Mucosa of gallbladder (tissue), 1 donor: ENCODE data around the gene OR5M8. TPM values are rescaled to one million over a fixed set of nuclear protein-coding genes. Genes with fewer than 3 reads are reported as not detected.
A peak's percentile ranks its signal among the peaks of the same experiment; 100 is the strongest.

Source experiments
- DNase-seq: peaks from one replicate; pipeline ENCODE4 v3.0.0-alpha.2; 2020; ENCODE audit warnings: low spot score
- total RNA-seq: library from RNA; stranded (reverse); gene quantifications from one replicate; pipeline ENCODE4 v1.2.1, GENCODE V29; 2021
- donor health status: DM: no; HTN: no; CAD: no.

The OR5M8 gene
- total RNA-seq: not detected

- no peak for DNase-seq
These were observed at the start of gene OR5M8 for GRCh38 chr11:56491270-56491669. TSS of gene OR5M8 (minus strand) at chr11:56491370. CDS start at chr11:56491370, 0 bp downstream.

DNA sequence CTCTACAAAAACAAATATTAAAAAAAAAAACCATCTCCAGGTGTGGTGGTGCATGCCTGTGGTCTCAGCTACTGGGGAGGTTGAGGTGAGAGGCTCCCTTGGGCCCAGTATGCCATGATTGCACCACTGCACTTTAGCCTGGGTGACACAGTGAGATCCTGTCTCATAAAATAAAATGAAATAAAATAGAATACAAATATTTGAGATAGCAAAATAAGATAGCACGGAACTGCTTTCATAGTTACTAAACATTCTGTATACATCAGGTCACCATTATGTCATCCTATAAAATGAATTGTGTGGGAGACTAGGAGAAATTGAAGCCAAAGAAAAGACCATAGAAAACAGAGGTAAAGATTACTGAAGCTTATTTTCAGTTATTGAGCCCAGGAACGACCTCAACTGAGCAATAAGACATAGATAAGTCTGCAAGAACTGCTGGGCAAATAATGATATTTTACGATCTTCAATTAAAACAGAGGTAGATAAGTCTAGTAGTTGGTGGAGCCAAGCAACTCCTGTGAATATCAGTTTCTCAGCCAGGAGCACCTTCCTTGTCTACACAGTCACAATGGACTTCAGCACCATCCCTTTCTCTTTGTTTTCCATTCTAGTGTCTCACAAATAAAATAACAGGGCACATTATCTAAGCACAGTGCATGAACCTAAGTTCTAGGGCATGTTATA is 42.0 kb upstream of the OR5M8 start:
- DNase-seq: no peak

- no peak for DNase-seq
These were observed 40.7 kb upstream of the OR5M8 start for GRCh38 chr11:56531856-56532255.

- DNase-seq: no peak
These were observed 30.8 kb upstream of the OR5M8 start for GRCh38 chr11:56522008-56522407.

DNA sequence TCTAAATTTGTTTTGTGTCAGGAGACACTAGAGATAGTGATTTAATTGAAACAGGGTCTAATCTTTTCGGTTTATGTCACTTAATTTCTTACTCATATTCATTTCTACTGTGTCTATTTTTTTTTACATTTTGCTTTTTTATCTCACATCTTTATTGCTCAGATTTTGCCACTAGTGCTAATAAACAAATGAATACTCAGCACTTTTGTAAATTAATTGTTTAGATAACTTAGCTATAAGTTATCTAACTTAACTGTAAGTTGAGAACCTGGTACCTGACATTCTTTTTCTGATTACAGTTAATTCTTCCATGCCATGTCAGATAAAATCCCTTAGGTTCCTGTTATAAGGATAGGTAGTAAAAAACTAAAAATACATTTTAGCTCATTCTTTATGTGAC is 22.1 kb upstream of the OR5M8 start:
- DNase-seq: no peak

DNA sequence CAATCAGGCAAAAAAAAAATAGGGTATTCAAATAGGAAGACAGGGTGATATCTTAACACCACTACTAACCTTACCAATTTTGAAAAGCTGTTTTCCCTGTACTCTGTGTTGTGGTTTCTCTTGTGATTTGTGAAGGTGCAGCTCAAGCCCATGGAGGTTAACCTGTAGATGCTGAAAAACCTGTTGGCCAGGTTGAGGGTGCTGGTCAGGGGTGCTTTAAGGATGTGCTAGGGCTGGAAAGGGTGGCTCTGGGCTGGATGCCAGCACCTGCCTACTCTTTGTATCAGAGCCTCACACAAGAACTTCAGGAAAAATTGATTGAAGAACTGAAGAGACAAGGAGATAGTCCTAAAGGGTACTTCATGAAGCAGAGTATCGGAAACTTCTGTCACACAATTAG is 18.3 kb upstream of the OR5M8 start:
- DNase-seq: peak; percentile 77

DNA sequence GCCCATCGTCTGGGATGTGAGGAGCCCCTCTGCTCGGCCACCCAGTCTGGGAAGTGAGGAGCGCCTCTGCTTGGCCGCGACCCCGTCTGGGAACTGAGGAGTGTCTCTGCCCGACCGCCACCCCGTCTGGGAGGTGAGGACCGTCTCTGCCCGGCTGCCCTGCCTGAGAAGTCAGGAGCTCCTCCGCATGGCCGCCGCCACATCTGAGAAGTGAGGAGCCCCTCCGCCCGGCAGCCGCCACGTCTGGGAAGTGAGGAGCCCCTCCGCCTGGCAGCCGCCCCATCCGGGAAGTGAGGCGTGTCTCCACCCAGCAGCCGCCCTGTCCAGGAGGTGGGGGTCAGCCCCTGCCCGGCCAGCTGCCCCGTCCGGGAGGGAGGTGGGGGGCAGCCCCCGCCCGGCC is 5.8 kb upstream of the OR5M8 start:
- no peak for DNase-seq

GRCh38 chr11:56495117-56495516 is 3.9 kb upstream of the OR5M8 start:
- no peak for DNase-seq

- no peak for DNase-seq
These were observed 4.4 kb downstream of the OR5M8 start for GRCh38 chr11:56486801-56487200.

DNA sequence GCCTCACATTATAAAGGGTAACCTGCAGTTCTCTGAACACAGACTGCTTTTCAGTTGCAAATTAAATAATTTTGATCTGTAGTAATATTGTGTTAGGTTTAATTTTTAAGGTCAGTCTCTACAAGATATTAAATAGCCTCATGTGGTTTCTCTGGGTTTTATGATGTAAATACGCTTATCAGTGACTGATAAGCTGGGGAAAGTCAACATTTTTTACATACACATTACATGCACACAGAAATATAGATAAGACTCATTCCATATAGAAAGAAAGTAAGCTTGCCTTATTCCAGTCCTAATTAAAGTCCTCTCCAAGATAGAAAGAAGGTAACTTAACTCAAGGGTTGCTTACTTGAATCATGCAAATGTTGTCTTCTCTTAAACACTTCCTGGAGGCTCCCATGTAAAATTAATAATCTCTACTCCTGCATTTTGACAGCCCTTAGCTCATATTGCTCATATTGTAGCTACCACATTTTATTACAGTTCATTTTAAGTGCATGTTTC is 16.4 kb downstream of the OR5M8 start:
- no peak for DNase-seq

DNA sequence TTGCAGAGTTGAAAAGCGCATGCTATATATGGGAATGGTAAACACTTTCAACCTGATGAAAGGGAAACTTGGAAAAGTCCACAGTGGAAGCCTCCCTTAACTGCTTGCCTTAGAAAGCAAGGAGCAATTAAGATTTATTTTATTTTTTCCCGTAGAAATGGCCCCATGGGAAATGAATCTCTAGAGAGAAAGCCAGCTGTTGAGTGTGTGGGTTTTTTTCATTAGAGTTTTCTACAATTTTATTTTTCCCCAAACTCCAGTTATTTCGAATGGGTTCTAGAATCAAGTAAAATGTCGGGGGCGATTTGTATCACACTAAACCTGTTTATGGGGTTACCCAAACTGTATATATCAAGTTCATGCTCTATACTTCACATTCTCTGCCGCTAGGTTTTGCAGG is 17.9 kb downstream of the OR5M8 start, which contains the start of gene OR5M3:
Gene OR5M3 (minus strand): TSS at position 101 of the 400 bp plus-strand sequence. CDS start 2,855 bp downstream, outside the sequence.
- no peak for DNase-seq

- DNase-seq: no peak
These were observed 34.1 kb downstream of the OR5M8 start for GRCh38 chr11:56457076-56457475.

GRCh38 chr11:56453521-56453920 is 37.6 kb downstream of the OR5M8 start:
- no peak for DNase-seq

Other genes starting within 250 kb of the OR5M8 start
- gene OR5T3, start 239.1 kb downstream of the OR5M8 start, total RNA-seq: not detected
- gene OR5T1, start 217.2 kb downstream of the OR5M8 start, total RNA-seq: not detected
- gene OR8H1, start 199.1 kb downstream of the OR5M8 start, total RNA-seq: not detected
- not detected for gene OR8K3, start 176.2 kb downstream of the OR5M8 start, total RNA-seq
- not detected for gene OR8K1, start 145.3 kb downstream of the OR5M8 start, total RNA-seq
- not detected for gene OR8J1, start 137.1 kb downstream of the OR5M8 start, total RNA-seq
- not detected for gene OR8U1, start 115.7 kb downstream of the OR5M8 start, total RNA-seq
- gene OR5AL1, start 78.7 kb downstream of the OR5M8 start, total RNA-seq: not detected
- gene OR5M3, start 18.0 kb downstream of the OR5M8 start, total RNA-seq: not detected
- not detected for gene OR5M11, start 51.9 kb upstream of the OR5M8 start, total RNA-seq
- not detected for gene OR5M10, start 86.4 kb upstream of the OR5M8 start, total RNA-seq
- not detected for gene OR5M1, start 123.5 kb upstream of the OR5M8 start, total RNA-seq
- not detected for gene OR5AP2, start 151.1 kb upstream of the OR5M8 start, total RNA-seq
- gene OR5AR1, start 172.3 kb upstream of the OR5M8 start, total RNA-seq: not detected
- not detected for gene OR9G1, start 207.7 kb upstream of the OR5M8 start, total RNA-seq